HUES64 (cell line): ENCODE measurements around the gene ADSL.

ENCODE experiments used
- H3K27ac ChIP-seq: 2 replicates; pipeline ENCODE4 v1.7.0; 2013; ENCODE audit warnings: low read depth, low read length, inconsistent platforms
- H3K27me3 ChIP-seq: 2 replicates; pipeline ENCODE4 v1.6.1; 2013; ENCODE audit warnings: mild to moderate bottlenecking, low read length; ENCODE audit not compliant: insufficient read depth
- H3K36me3 ChIP-seq: 2 replicates; pipeline ENCODE4 v1.6.1; 2013; ENCODE audit warnings: mild to moderate bottlenecking, low read length; ENCODE audit not compliant: insufficient read depth
- H3K4me1 ChIP-seq: 2 replicates; pipeline ENCODE4 v1.6.1; 2013; ENCODE audit warnings: mild to moderate bottlenecking, low read length, moderate library complexity; ENCODE audit not compliant: insufficient read depth
- H3K4me3 ChIP-seq: 2 replicates; pipeline ENCODE4 v1.5.1; 2013; ENCODE audit warnings: mild to moderate bottlenecking, low read length, moderate library complexity
- H3K9ac ChIP-seq: 2 replicates; pipeline ENCODE4 v1.6.1; 2013; ENCODE audit warnings: mild to moderate bottlenecking, low read depth, low read length
- H3K9me3 ChIP-seq: 2 replicates; pipeline ENCODE4 v1.6.1; 2013; ENCODE audit warnings: low read depth, low read length; ENCODE audit not compliant: insufficient read depth
- WGBS: fragments of 150-250, 120-280 bp; methylation state at CpG from one replicate; pipeline ENCODE4 v1.1.7; 2013; ENCODE audit warnings: missing lambda C conversion rate; 5-methylcytosine and 5-hydroxymethylcytosine counted together

Gene ADSL

GRCh38 chr22:40392618-40393017 is 46.3 kb downstream of the ADSL start:
- 97% methylated on average over 2 of the region's 2 CpGs for WGBS
- Histone ChIP-seq H3K4me1 (peaks cover 4% of the 10 kb centered on the region; the same call in 1 of the 2 replicates), H3K9ac (no peak overlapping the region), H3K9me3 (no peaks in the 10 kb centered on the region), H3K36me3 (no peaks in the 10 kb centered on the region), H3K27ac (no peak overlapping the region), H3K4me3 (no peak overlapping the region), H3K27me3 (no peaks in the 10 kb centered on the region)

GRCh38 chr22:40394607-40395006 is 48.3 kb downstream of the ADSL start:
- H3K4me3 ChIP-seq, result no peak overlapping the region
- no peaks in the 10 kb centered on the region for H3K27me3 ChIP-seq
- H3K9ac ChIP-seq, result no peak overlapping the region
- H3K4me1 ChIP-seq, result peaks cover 4% of the 10 kb centered on the region; the same call in 1 of the 2 replicates
- WGBS, result 88% methylated on average over 2 of the region's 3 CpGs
- H3K27ac ChIP-seq, result no peak overlapping the region
- no peaks in the 10 kb centered on the region for H3K9me3 ChIP-seq
- H3K36me3 ChIP-seq, result no peaks in the 10 kb centered on the region

DNA sequence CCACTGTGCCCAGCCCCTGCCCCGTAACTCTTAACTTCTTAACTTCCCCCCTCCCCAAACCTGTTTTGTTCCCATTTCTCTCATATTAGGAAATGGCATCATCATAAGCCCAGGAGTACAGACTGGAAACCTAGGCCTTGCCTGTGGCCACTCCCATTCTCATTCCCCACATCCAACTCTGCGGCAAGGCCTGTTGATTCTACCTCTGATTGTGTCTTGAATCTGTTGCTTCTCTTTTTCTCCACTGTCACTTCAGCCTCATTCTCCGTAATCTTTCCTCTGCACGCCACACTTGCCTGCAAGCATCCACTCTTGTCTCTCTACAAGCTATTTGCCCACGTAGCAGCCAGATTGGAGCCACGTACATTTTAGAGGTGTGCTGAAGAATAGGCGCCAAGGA is 49.3 kb downstream of the ADSL start:
- Histone ChIP-seq H3K9ac (no peak overlapping the region), H3K4me3 (no peak overlapping the region), H3K36me3 (peaks cover under 1% of the 10 kb centered on the region; the same call in 1 of the 2 replicates), H3K27ac (no peak overlapping the region), H3K4me1 (peaks cover 4% of the 10 kb centered on the region; the same call in 1 of the 2 replicates), H3K27me3 (no peaks in the 10 kb centered on the region), H3K9me3 (no peaks in the 10 kb centered on the region)
- WGBS, result 96% methylated on average over 7 of the region's 7 CpGs

DNA sequence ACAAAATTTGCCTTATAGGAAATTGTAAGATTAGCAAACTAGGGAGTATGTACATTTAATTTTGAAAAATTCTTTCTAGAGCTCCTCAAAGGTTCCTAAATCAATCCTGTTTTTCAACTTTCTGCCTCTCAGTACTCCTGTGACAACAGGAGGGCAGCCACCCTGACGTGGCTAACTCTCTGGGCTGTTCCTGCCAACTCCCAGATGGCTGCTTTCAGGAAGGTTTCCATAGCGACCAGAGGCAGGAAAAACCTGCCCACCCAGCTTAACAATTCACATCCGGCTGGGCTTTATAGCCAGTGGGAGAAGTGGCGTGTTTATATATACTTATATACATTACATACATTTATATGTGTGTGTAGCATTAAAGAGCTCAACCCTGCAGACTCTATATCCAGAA is 50.6 kb downstream of the ADSL start:
- no peak overlapping the region for H3K9ac ChIP-seq
- no peak overlapping the region for H3K4me3 ChIP-seq
- H3K4me1 ChIP-seq, result peaks cover 4% of the 10 kb centered on the region; the same call in 1 of the 2 replicates
- no peaks in the 10 kb centered on the region for H3K9me3 ChIP-seq
- peaks cover 10% of the 10 kb centered on the region for H3K36me3 ChIP-seq
- H3K27ac ChIP-seq, result no peak overlapping the region
- WGBS, result 61% methylated on average over 2 of the region's 4 CpGs
- H3K27me3 ChIP-seq, result no peaks in the 10 kb centered on the region

DNA sequence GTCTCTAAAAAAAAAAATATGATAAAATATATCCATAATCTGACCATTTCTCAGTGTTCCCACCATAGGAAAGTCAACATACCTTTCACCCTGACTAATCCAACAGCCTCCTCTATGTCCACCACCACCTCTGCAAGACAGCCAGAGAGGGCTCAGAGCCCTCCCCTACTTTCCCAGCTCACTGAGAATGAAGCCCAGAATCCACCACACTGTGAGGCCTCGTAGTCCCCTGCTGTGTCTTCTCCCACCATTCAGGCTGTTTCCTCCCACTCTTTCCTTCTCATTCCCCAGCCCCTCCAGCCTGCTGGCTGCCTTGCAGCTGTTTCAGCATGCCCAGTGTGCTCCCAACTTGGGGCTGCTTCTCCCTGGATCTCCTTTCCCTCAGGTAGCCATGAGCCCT is 51.1 kb downstream of the ADSL start:
- Histone ChIP-seq H3K4me3 (no peak overlapping the region), H3K9me3 (no peaks in the 10 kb centered on the region), H3K36me3 (peaks cover 14% of the 10 kb centered on the region), H3K4me1 (peaks cover 4% of the 10 kb centered on the region; the same call in 1 of the 2 replicates), H3K27me3 (no peaks in the 10 kb centered on the region), H3K27ac (no peak overlapping the region), H3K9ac (no peak overlapping the region)
- WGBS, result 73% methylated on average over 1 of the region's 1 CpG

DNA sequence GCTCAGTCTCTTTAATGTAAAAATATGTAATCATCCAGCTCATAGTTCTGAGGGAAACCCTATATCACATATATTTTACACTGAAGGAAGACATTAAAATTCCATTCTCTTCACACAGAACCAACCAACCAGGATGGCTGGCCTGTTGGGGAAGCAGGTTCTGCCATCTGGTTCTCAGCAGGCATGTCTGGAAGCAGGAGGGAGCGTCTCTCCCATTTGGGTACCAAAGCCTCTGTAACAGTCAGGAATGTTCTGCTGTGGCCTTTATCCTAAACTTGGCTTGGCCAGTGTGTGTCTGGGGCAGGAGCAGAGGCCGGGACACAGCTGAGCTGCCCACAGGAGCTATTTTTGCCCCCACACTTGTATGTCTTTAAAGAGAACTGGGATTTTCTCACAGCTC is 53.3 kb downstream of the ADSL start:
- Histone ChIP-seq H3K4me1 (peaks cover 4% of the 10 kb centered on the region; the same call in 1 of the 2 replicates), H3K9ac (no peak overlapping the region), H3K27me3 (no peaks in the 10 kb centered on the region), H3K9me3 (no peaks in the 10 kb centered on the region), H3K4me3 (no peak overlapping the region), H3K27ac (no peak overlapping the region), H3K36me3 (peaks cover 23% of the 10 kb centered on the region)
- 91% methylated on average over 2 of the region's 2 CpGs for WGBS

GRCh38 chr22:40400159-40400558 is 53.9 kb downstream of the ADSL start:
- Histone ChIP-seq H3K27ac (no peak overlapping the region), H3K9me3 (no peaks in the 10 kb centered on the region), H3K36me3 (peaks cover 28% of the 10 kb centered on the region), H3K9ac (no peak overlapping the region), H3K4me3 (no peak overlapping the region), H3K27me3 (no peaks in the 10 kb centered on the region), H3K4me1 (peaks cover 4% of the 10 kb centered on the region; the same call in 1 of the 2 replicates)
- WGBS, result 96% methylated on average over 15 of the region's 15 CpGs

- no peaks in the 10 kb centered on the region for H3K27me3 ChIP-seq
- 95% methylated on average over 4 of the region's 4 CpGs for WGBS
- no peak overlapping the region for H3K27ac ChIP-seq
- peaks cover 41% of the 10 kb centered on the region for H3K36me3 ChIP-seq
- H3K4me1 ChIP-seq, result peaks cover 3% of the 10 kb centered on the region; the same call in 1 of the 2 replicates
- H3K4me3 ChIP-seq, result no peak overlapping the region
- no peak overlapping the region for H3K9ac ChIP-seq
- no peaks in the 10 kb centered on the region for H3K9me3 ChIP-seq
Measured at GRCh38 chr22:40401532-40401931, 55.2 kb downstream of the ADSL start.

GRCh38 chr22:40401981-40402406 is 55.7 kb downstream of the ADSL start:
- Histone ChIP-seq H3K9me3 (no peaks in the 10 kb centered on the region), H3K36me3 (peaks cover 46% of the 10 kb centered on the region), H3K9ac (no peak overlapping the region), H3K4me3 (no peak overlapping the region), H3K4me1 (no peaks in the 10 kb centered on the region; the same call in 1 of the 2 replicates), H3K27me3 (no peaks in the 10 kb centered on the region), H3K27ac (no peak overlapping the region)
- 92% methylated on average over 8 of the region's 8 CpGs for WGBS

GRCh38 chr22:40403141-40403540 is 56.8 kb downstream of the ADSL start:
- Histone ChIP-seq H3K27ac (no peak overlapping the region), H3K36me3 (peaks cover 58% of the 10 kb centered on the region), H3K4me1 (no peaks in the 10 kb centered on the region), H3K27me3 (no peaks in the 10 kb centered on the region), H3K9ac (no peak overlapping the region), H3K9me3 (no peaks in the 10 kb centered on the region), H3K4me3 (no peak overlapping the region)
- WGBS, result 86% methylated on average over 3 of the region's 3 CpGs

DNA sequence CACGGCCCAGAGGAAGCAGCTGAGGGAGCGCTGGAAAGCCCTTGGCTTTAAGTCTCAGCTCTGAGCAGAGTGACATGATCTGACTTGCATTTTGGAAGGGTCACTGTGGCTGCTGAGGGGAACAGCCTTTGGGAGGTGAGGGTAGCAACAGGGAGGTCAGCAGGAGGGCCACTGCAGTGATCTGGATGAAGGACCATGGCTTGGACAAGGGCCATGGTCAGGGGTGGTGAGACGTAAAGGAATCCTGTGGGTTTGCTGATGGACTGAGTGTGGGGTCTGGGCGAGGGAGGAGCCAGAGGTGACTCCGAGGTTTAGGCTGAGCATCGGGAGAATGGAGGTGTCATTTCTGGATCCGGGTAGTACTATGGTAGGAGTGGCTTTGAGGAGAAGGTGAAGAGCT is 57.4 kb downstream of the ADSL start:
- Histone ChIP-seq H3K36me3 (peaks cover 63% of the 10 kb centered on the region), H3K9ac (no peak overlapping the region), H3K4me3 (no peak overlapping the region), H3K27ac (no peak overlapping the region), H3K27me3 (no peaks in the 10 kb centered on the region), H3K9me3 (no peaks in the 10 kb centered on the region), H3K4me1 (no peaks in the 10 kb centered on the region)
- WGBS, result 95% methylated on average over 7 of the region's 7 CpGs
